ENCODE measurements around the gene DOCK7.

DOCK7 gene

GRCh38 chr1:62676611-62677356 lies 11.4 kb downstream of the DOCK7 start:
- DNase-seq (ENCODE audit: insufficient read length, low spot score) (no peak), FAIRE-seq (no peak)
- no peak for TF ChIP-seq CTCF (IDR thresholded peaks at IDR 0.05; ENCODE audit: insufficient read depth, missing control alignments)

- FAIRE-seq = no peak
- no peak for DNase-seq (ENCODE audit: insufficient read length, low spot score)
- TF ChIP-seq CTCF (IDR thresholded peaks at IDR 0.05; ENCODE audit: insufficient read depth, missing control alignments) = no peak
Measured at GRCh38 chr1:62673629-62674028, 14.6 kb downstream of the DOCK7 start.

GRCh38 chr1:62672029-62672428 lies 16.2 kb downstream of the DOCK7 start:
- no peak for TF ChIP-seq CTCF (IDR thresholded peaks at IDR 0.05; ENCODE audit: insufficient read depth, missing control alignments)
- no peak for FAIRE-seq
- DNase-seq (ENCODE audit: insufficient read length, low spot score) = no peak

GRCh38 chr1:62654744-62655143 lies 33.4 kb downstream of the DOCK7 start:
- no peak for TF ChIP-seq CTCF (IDR thresholded peaks at IDR 0.05; ENCODE audit: insufficient read depth, missing control alignments)
- FAIRE-seq (peak; percentile 76), DNase-seq (ENCODE audit: insufficient read length, low spot score) (no peak)

GRCh38 chr1:62652387-62652786 lies 35.8 kb downstream of the DOCK7 start:
- FAIRE-seq = no peak

GRCh38 chr1:62643283-62643682 lies 44.9 kb downstream of the DOCK7 start:
- TF ChIP-seq CTCF (IDR thresholded peaks at IDR 0.05; ENCODE audit: insufficient read depth, missing control alignments) = no peak
- no peak for DNase-seq (ENCODE audit: insufficient read length, low spot score)
- FAIRE-seq = no peak

More at GRCh38 chr1:62652387-62652786, 35.8 kb downstream of the DOCK7 start:
- TF ChIP-seq CTCF (IDR thresholded peaks at IDR 0.05; ENCODE audit: insufficient read depth, missing control alignments) = no peak
- no peak for DNase-seq (ENCODE audit: insufficient read length, low spot score)

GRCh38 chr1:62637392-62638105 lies 50.6 kb downstream of the DOCK7 start:
- TF ChIP-seq CTCF (IDR thresholded peaks at IDR 0.05; ENCODE audit: insufficient read depth, missing control alignments) = no peak
- DNase-seq (ENCODE audit: insufficient read length, low spot score) (no peak), FAIRE-seq (no peak)
